ENCODE data around the gene SCYGR7. TPM values are rescaled to one million over a fixed set of nuclear protein-coding genes. Genes with fewer than 3 reads are reported as not detected.

SCYGR7 gene
- not detected for total RNA-seq

GRCh38 chr2:227728035-227728434, at the start of gene SCYGR7:
Gene SCYGR7, plus strand, starts transcription at chr2:227728335. Its CDS starts 0 bp downstream, at chr2:227728335.
- Mint-ChIP-seq H3K4me1 (ENCODE audit: low read depth) (no peaks in the 10 kb centered on the region), H3K27me3 (peaks cover 9% of the 10 kb centered on the region), H3K9me3 (no peaks in the 10 kb centered on the region), H3K36me3 (ENCODE audit: low read depth) (no peaks in the 10 kb centered on the region), H3K27ac (no peak within 1 kb of the TSS), H3K4me3 (no peak within 1 kb of the TSS)
- intact Hi-C loops (cut with micrococcal nuclease), result no loop called here
- DNase-seq (no peak), ATAC-seq (no peak)
- CTCF ChIA-PET, result no interaction called here
- no peak for TF ChIP-seq CTCF (IDR thresholded peaks at IDR 0.05)
- POLR2A ChIA-PET, result no interaction called here

- H3K36me3 Mint-ChIP-seq (ENCODE audit: low read depth), result no peaks in the 10 kb centered on the region
- no peak overlapping the region for H3K4me3 Mint-ChIP-seq
- peaks cover 5% of the 10 kb centered on the region for H3K27me3 Mint-ChIP-seq
- ATAC-seq (no peak), DNase-seq (no peak)
- H3K9me3 Mint-ChIP-seq, result no peaks in the 10 kb centered on the region
- no peak overlapping the region for H3K27ac Mint-ChIP-seq
- intact Hi-C loops (cut with micrococcal nuclease), result no loop called here
- no peak for TF ChIP-seq CTCF (IDR thresholded peaks at IDR 0.05)
- CTCF ChIA-PET, result interaction anchor here (1.6 kb wide), 1 partner anchor 26 kb away, joined by 5 read pairs; no protein-coding TSS in a partner anchor
- H3K4me1 Mint-ChIP-seq (ENCODE audit: low read depth), result no peaks in the 10 kb centered on the region
- POLR2A ChIA-PET, result no interaction called here
These were observed 43.9 kb upstream of the SCYGR7 start for GRCh38 chr2:227684258-227684657.

- peaks cover 16% of the 10 kb centered on the region for H3K27me3 Mint-ChIP-seq
- no peaks in the 10 kb centered on the region for H3K36me3 Mint-ChIP-seq (ENCODE audit: low read depth)
- no peak for DNase-seq
- CTCF ChIA-PET, result no interaction called here
- TF ChIP-seq CTCF (IDR thresholded peaks at IDR 0.05), result no peak
- H3K4me1 Mint-ChIP-seq (ENCODE audit: low read depth), result no peaks in the 10 kb centered on the region
- no peak overlapping the region for H3K4me3 Mint-ChIP-seq
- POLR2A ChIA-PET, result no interaction called here
- intact Hi-C loops (cut with micrococcal nuclease), result no loop called here
- H3K9me3 Mint-ChIP-seq, result no peaks in the 10 kb centered on the region
- no peak for ATAC-seq
- H3K27ac Mint-ChIP-seq, result no peak overlapping the region
These were observed 40.9 kb upstream of the SCYGR7 start for GRCh38 chr2:227687189-227687588.

- Mint-ChIP-seq H3K27me3 (peaks cover 3% of the 10 kb centered on the region), H3K9me3 (no peaks in the 10 kb centered on the region), H3K4me3 (no peak overlapping the region), H3K27ac (no peak overlapping the region), H3K4me1 (ENCODE audit: low read depth) (no peaks in the 10 kb centered on the region), H3K36me3 (ENCODE audit: low read depth) (no peaks in the 10 kb centered on the region)
- intact Hi-C loops (cut with micrococcal nuclease), result no loop called here
- TF ChIP-seq CTCF (IDR thresholded peaks at IDR 0.05), result no peak
- ATAC-seq, result no peak
- ChIA-PET POLR2A (no interaction called here), CTCF (interaction anchor here (1.2 kb wide), 2 partner anchors 39 to 69 kb away, joined by 4 read pairs; no protein-coding TSS in a partner anchor)
- no peak for DNase-seq
These were observed 31.0 kb upstream of the SCYGR7 start for GRCh38 chr2:227696990-227697679.

GRCh38 chr2:227701556-227701955, 26.6 kb upstream of the SCYGR7 start:
- DNase-seq, result no peak
- POLR2A ChIA-PET, result no interaction called here
- intact Hi-C loops (cut with micrococcal nuclease), result no loop called here
- Mint-ChIP-seq H3K9me3 (no peaks in the 10 kb centered on the region), H3K27ac (no peak overlapping the region), H3K4me3 (no peak overlapping the region), H3K36me3 (ENCODE audit: low read depth) (no peaks in the 10 kb centered on the region), H3K4me1 (ENCODE audit: low read depth) (no peaks in the 10 kb centered on the region), H3K27me3 (peaks cover 10% of the 10 kb centered on the region)
- CTCF ChIA-PET, result no interaction called here
- TF ChIP-seq CTCF (IDR thresholded peaks at IDR 0.05), result no peak
- ATAC-seq, result no peak
